HG03103 (cell line): Measurements from ENCODE around the gene USP44.

Source experiments
- ATAC-seq: cut with Tn5 transposase; IDR thresholded peaks from one replicate; pipeline ENCODE4 v1.9.1; 2021; ENCODE audit warnings: low read depth; ENCODE audit not compliant: unreplicated experiment

Gene USP44

DNA sequence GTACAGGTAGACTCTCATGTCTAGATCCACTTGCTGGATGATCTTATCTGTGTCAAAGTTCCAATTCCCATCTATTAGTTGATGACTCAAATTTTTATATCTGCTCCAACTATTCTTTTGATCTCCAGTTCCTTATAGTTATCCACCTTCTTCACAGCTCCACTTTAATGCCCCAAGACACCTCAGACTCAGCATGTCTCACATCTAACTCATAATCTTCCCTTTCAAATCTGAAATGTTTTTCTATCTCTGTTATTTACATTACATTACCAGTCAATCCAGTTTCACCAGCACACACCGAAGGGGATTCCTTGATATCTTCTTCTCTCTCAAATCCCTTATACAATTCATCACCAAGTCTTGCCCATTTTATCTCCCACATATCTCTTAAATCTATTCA, 81.0 kb downstream of the USP44 start:
- ATAC-seq, result no peak
